ENCODE data around the gene BNIP5.

DNA sequence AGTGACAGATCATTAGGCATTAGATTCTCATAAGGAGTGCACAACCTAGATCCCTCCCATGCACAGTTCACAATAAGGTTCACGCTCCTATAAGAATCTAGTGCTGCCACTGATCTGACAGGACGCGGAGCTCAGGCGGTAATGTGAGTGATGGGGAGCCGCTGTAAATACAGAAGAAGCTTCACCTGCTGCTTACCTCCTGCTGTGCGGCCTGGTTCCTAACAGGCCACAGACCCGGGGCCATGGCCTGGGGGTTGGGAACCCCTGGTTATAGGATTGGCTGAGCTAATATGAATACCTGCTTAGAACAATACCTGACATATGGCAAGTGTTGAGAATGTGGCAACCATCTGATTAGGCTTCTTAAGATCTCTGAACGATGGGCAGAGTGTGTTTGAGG is 64.5 kb downstream of the BNIP5 start:
- TF ChIP-seq, protein P1, sequence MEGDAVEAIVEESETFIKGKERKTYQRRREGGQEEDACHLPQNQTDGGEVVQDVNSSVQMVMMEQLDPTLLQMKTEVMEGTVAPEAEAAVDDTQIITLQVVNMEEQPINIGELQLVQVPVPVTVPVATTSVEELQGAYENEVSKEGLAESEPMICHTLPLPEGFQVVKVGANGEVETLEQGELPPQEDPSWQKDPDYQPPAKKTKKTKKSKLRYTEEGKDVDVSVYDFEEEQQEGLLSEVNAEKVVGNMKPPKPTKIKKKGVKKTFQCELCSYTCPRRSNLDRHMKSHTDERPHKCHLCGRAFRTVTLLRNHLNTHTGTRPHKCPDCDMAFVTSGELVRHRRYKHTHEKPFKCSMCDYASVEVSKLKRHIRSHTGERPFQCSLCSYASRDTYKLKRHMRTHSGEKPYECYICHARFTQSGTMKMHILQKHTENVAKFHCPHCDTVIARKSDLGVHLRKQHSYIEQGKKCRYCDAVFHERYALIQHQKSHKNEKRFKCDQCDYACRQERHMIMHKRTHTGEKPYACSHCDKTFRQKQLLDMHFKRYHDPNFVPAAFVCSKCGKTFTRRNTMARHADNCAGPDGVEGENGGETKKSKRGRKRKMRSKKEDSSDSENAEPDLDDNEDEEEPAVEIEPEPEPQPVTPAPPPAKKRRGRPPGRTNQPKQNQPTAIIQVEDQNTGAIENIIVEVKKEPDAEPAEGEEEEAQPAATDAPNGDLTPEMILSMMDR (IDR thresholded peaks at IDR 0.05), result no peak
- TF ChIP-seq EP300 (IDR thresholded peaks at IDR 0.05), result no peak

Data from stomach (tissue), 4 donors.